Chondrocyte (in vitro differentiated cells): ENCODE results near the gene MAB21L4. TPM values are rescaled to one million over a fixed set of nuclear protein-coding genes. Genes with fewer than 3 reads are reported as not detected.

Source experiments
- DNase-seq: peaks from one replicate; pipeline ENCODE4 v3.0.0; 2021; ENCODE audit warnings: mixed read lengths, low spot score
- H3K27ac Mint-ChIP-seq: one replicate; pipeline ENCODE4 v1.8.0; 2021; ENCODE audit warnings: mild to moderate bottlenecking, moderate library complexity, mixed read lengths; ENCODE audit not compliant: unreplicated experiment
- H3K27me3 Mint-ChIP-seq: 2 replicates; pipeline ENCODE4 v1.8.0; 2021; ENCODE audit warnings: low read depth, mixed read lengths
- H3K36me3 Mint-ChIP-seq: 2 replicates; pipeline ENCODE4 v1.8.0; 2021; ENCODE audit warnings: low read depth, mixed read lengths
- H3K4me1 Mint-ChIP-seq: 2 replicates; pipeline ENCODE4 v1.8.0; 2021; ENCODE audit warnings: low read depth, mild to moderate bottlenecking, mixed read lengths
- H3K4me3 Mint-ChIP-seq: one replicate; pipeline ENCODE4 v1.8.0; 2021; ENCODE audit warnings: mild to moderate bottlenecking, moderate library complexity, mixed read lengths; ENCODE audit not compliant: unreplicated experiment
- H3K9me3 Mint-ChIP-seq: 2 replicates; pipeline ENCODE4 v1.8.0; 2021; ENCODE audit warnings: low read depth, mixed read lengths
- total RNA-seq: library from RNA; stranded (reverse); gene quantifications from 3 replicates; pipeline ENCODE4 v1.2.1, GENCODE V29; 2021
- TF ChIP-seq, protein P1 (sequence below): fragments of 200-600 bp; sonication (generic); IDR thresholded peaks from 2 replicates; pipeline ENCODE4 v1.5.0; 2021; ENCODE audit warnings: antibody characterized with exemption, mild to moderate bottlenecking, moderate library complexity

Gene MAB21L4
- total RNA-seq, 1 donor from 2014 or later, result not detected

DNA sequence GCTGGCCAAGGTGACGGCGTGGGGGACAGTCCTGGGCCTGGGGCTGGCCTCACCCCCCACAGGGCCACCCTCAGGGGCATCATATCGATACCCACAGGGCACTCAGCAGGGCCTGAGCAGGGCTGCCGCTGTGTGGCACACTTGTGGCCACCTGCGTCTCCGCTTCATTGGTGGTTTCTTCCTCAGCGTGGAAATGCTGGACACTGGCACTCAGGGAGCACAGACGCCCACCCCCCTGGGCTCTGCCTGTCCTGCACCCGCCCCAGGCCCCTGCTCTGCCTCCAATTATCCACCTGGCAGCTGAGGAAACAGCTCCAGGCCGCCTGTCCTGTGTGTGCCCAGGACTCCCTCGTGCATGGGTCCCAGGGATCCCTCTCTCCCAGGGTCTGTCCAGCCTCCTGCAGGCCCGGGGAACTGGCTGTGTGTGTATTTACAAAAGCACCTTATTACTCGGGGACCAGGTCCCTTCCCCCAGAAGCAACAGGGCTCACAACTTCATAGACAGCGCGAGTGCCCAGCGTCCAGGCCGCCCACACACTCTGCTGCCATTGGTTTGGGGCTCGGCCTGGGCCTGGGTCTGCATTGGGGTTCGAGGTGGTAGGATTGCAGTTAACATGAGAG lies 23.3 kb upstream of the MAB21L4 start:
- H3K36me3 Mint-ChIP-seq, result no peaks in the 10 kb centered on the region
- H3K27me3 Mint-ChIP-seq, result no peaks in the 10 kb centered on the region
- H3K4me1 Mint-ChIP-seq, result peaks cover 8% of the 10 kb centered on the region
- DNase-seq, result no peak
- no peaks in the 10 kb centered on the region for H3K9me3 Mint-ChIP-seq
- no peak overlapping the region for H3K27ac Mint-ChIP-seq
- no peak overlapping the region for H3K4me3 Mint-ChIP-seq
- TF ChIP-seq, protein P1, sequence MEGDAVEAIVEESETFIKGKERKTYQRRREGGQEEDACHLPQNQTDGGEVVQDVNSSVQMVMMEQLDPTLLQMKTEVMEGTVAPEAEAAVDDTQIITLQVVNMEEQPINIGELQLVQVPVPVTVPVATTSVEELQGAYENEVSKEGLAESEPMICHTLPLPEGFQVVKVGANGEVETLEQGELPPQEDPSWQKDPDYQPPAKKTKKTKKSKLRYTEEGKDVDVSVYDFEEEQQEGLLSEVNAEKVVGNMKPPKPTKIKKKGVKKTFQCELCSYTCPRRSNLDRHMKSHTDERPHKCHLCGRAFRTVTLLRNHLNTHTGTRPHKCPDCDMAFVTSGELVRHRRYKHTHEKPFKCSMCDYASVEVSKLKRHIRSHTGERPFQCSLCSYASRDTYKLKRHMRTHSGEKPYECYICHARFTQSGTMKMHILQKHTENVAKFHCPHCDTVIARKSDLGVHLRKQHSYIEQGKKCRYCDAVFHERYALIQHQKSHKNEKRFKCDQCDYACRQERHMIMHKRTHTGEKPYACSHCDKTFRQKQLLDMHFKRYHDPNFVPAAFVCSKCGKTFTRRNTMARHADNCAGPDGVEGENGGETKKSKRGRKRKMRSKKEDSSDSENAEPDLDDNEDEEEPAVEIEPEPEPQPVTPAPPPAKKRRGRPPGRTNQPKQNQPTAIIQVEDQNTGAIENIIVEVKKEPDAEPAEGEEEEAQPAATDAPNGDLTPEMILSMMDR, result no peak

- H3K27me3 Mint-ChIP-seq, result no peaks in the 10 kb centered on the region
- no peaks in the 10 kb centered on the region for H3K36me3 Mint-ChIP-seq
- H3K4me3 Mint-ChIP-seq, result no peak overlapping the region
- TF ChIP-seq, protein P1, result no peak
- peaks cover 15% of the 10 kb centered on the region for H3K4me1 Mint-ChIP-seq
- H3K27ac Mint-ChIP-seq, result no peak overlapping the region
- no peaks in the 10 kb centered on the region for H3K9me3 Mint-ChIP-seq
- peak; percentile 90 for DNase-seq
Observed at GRCh38 chr2:240918258-240919091, 22.5 kb upstream of the MAB21L4 start.

- Mint-ChIP-seq H3K36me3 (no peaks in the 10 kb centered on the region), H3K4me3 (no peak overlapping the region), H3K27ac (no peak overlapping the region), H3K4me1 (peaks cover 18% of the 10 kb centered on the region), H3K9me3 (no peaks in the 10 kb centered on the region), H3K27me3 (no peaks in the 10 kb centered on the region)
- no peak for DNase-seq
- TF ChIP-seq, protein P1, result no peak
Observed at GRCh38 chr2:240917684-240918257, 21.8 kb upstream of the MAB21L4 start.

DNA sequence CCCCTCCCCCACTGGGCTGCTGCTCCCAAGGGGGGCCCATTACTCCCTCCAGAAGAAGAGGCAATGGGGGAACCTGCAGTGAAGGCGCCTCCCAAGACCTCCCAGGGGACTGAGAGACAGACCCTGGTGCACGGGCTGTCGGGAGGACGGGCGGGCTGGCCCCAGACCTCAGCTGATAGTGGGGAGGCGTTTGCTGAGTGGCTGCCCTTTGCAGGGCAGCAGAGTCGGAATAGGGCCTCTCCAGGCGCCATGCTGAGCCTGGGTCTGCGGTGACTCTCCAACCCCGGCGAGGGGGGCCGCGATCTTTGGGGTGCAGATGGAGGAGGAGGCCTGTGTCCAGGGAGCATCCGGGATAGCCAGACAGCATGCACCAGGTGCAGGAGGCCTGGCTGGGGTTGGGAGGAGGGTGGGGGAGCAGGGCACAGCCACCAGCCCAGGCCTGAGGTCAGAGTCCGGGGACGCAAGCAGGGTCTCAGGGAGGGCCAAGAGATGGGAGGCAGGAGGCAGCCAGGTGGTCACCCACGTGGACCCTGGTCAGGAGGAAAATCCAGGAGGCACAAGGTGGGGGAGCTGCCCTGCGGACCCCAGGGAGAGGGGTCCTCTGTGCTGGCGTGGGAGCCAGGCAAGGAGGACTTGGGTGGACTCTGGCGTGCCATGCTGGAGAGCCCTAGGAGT lies 21.2 kb upstream of the MAB21L4 start:
- TF ChIP-seq, protein P1, result no peak
- H3K27ac Mint-ChIP-seq, result no peak overlapping the region
- no peak overlapping the region for H3K4me3 Mint-ChIP-seq
- no peak for DNase-seq
- peaks cover 18% of the 10 kb centered on the region for H3K4me1 Mint-ChIP-seq
- H3K36me3 Mint-ChIP-seq, result no peaks in the 10 kb centered on the region
- H3K27me3 Mint-ChIP-seq, result peaks cover 2% of the 10 kb centered on the region
- no peaks in the 10 kb centered on the region for H3K9me3 Mint-ChIP-seq

DNA sequence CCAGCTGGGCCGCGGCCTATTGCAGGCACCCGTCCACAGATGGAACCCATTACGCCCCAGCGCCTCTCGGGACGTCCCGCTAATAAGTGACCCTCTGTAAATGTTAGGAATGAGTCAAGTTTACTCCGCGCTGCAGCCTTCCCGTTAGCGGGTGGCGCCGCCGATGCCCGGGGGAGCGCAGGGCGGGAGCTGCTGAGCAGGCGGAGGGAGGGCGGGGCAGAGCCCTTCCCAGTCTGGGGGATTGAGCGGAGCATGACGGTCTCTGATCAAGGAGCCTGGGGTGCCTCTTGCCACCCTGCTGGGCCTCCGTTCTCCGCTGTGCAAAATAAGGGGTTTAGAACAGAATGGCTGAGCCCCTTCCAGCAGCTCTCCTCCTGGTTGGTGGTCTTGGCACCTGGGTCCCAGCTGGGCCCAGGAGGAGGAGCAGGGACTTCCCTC lies 20.6 kb upstream of the MAB21L4 start:
- no peak overlapping the region for H3K27ac Mint-ChIP-seq
- TF ChIP-seq, protein P1, result no peak
- H3K36me3 Mint-ChIP-seq, result no peaks in the 10 kb centered on the region
- H3K9me3 Mint-ChIP-seq, result no peaks in the 10 kb centered on the region
- DNase-seq, result no peak
- no peak overlapping the region for H3K4me3 Mint-ChIP-seq
- H3K27me3 Mint-ChIP-seq, result peaks cover 7% of the 10 kb centered on the region
- peaks cover 18% of the 10 kb centered on the region for H3K4me1 Mint-ChIP-seq
